Measurements from ENCODE around the gene ANAPC1.
A peak's percentile ranks its signal among the peaks of the same experiment; 100 is the strongest.

Gene ANAPC1

DNA sequence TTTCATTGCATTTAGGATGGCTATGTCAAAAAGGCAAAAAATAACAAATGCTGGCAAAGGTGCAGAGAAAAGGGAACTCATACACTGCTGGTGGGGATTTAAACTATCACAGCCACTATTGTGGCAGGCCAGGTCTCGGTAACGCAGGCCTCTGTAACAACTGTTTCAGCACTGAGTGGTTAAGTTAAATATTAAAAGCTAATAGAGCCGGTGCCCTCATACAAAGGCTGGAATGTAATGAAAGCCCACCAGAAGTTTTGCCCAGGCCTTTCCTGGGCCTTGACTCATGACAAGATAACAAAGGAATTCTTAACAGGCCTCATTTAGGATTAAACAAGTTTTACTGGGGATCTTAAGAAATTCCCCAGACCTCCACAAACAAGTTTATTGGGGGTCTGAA is 25.1 kb upstream of the ANAPC1 start:
- no peak for TF ChIP-seq CTCF (conservative IDR thresholded peaks at IDR 0.05)
- H3K27ac ChIP-seq: peak overlapping the region; percentile 87; the same call in 1 of the 2 replicates

GRCh38 chr2:111908578-111908977 is 24.6 kb upstream of the ANAPC1 start:
- no peak for TF ChIP-seq CTCF (conservative IDR thresholded peaks at IDR 0.05)
- peak overlapping the region; percentile 87; the same call in 1 of the 2 replicates for H3K27ac ChIP-seq

DNA sequence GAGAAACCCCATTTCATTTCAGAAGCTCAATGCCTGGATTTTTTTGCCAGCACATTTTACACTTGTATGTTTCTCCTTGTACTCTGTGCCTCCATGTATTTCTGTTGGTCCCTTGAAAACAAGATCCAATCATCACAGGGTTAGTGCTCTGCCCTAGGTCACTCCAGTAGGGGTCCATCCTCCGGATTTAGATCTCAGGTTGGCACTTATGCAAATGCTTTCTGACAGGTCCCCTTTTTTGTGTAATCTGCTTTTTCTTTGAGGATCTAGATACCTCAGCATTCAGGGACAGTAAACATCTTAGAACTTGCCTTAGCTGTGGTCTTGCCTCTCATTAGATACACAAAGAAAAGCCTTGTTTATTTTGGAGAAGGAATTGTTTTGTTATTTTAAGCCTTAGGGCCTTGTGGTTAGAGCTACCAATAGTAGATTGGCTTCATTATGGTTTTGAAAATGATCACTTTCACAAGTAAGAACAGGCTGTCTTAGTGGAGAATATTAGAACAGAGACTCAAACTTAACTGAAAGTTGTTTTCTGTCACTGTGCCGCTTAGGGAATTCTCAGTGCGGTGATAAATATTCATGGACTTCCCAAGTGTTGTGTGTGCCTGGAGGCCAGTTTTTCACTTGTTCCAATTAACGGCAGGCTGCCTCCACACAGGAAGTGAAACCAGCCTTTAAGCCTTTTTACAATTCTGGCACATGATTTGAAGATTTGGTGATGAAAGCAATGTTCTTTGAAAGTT is 22.2 kb upstream of the ANAPC1 start:
- peak overlapping the region; percentile 87 for H3K27ac ChIP-seq
- no peak for TF ChIP-seq CTCF (conservative IDR thresholded peaks at IDR 0.05)

DNA sequence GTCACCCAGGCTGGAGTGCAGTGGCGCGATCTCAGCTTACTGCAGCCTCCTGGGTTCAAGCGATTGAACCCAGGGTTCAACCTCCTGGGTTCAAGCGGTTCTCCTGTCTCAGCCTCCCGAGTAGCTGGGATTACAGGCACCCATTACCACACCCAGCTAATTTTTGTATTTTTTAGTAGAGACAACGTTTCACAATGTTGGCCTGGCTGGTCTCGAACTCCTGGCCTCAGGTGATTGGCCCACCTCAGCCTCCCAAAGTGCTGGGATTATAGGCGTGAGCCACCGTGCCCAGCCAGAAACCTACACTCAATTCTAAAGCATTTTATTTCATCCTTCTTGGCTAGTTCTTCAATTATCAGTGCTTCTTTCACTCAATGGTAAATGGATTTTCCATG is 21.5 kb upstream of the ANAPC1 start:
- peak overlapping the region; percentile 87 for H3K27ac ChIP-seq

DNA sequence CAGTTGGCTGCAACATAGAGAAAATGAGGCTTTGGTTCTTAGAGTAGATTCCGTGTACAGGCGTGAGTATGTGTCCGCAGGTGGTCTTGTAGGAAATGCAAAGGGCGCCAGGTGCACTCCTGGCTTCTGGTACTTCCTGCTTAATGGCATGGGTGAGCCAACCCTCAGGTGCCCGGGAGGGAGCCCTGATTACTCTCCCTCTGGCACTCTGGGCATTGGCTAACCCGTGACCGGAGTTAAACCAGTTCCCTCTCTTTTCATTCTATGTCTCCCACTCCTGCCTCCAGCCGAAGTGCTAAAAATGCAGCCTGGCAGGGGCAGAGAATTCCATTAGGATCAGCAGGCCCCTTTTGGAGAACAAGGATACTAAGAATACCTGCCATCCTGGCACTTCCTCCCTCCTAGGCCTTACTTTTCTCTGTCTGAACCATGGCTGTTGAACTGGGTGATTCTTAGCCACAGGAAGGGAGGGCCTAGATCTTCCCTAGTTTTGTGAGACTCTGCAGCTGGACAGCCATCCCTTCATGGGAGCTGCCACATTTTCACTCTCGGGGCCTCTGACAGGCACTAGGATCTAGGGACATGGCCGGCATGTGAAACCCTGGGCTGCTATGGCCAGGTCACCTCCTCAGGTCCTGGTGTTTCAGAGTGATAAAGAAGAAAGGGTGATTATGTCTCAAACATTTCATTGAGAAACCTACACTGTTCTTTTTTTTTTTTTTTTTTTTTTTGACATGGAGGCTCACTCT is 20.9 kb upstream of the ANAPC1 start:
- peak overlapping the region; percentile 87 for H3K27ac ChIP-seq
- no peak for TF ChIP-seq CTCF (conservative IDR thresholded peaks at IDR 0.05)

- no peak for TF ChIP-seq CTCF (conservative IDR thresholded peaks at IDR 0.05)
- H3K27ac ChIP-seq: peak overlapping the region; percentile 87; the same call in 1 of the 2 replicates
Observed at GRCh38 chr2:111903930-111904439, 20.0 kb upstream of the ANAPC1 start.

GRCh38 chr2:111903516-111903915 is 19.5 kb upstream of the ANAPC1 start:
- no peak overlapping the region for H3K27ac ChIP-seq
- TF ChIP-seq CTCF (conservative IDR thresholded peaks at IDR 0.05): no peak

All from VCaP (cell line).